Upper lobe of left lung (tissue), 4 donors: Measurements from ENCODE around the gene PLCG2.

ENCODE experiments used
- CTCF ChIP-seq, 6 experiments: fragments of 450-650 bp in 4 of 6; fragments of 200-600 bp in 2 of 6; sonication (generic) in 2 of 6; IDR thresholded peaks; one replicate each; pipeline ENCODE4 v1.5.1; 2016 to 2019; ENCODE audit warnings: antibody characterized with exemption in 6 of 6
- POLR2A ChIP-seq, 4 donors: fragments of 450-650 bp; IDR thresholded peaks; one replicate each; pipeline ENCODE4 v1.5.1; 2016 to 2017; ENCODE audit warnings: antibody characterized with exemption in 4 of 4, mild to moderate bottlenecking in 2 of 4
- POLR2AphosphoS5 ChIP-seq, 2 donors: sonication (generic); formaldehyde crosslinking; IDR thresholded peaks; one replicate each; pipeline ENCODE4 v1.5.1; 2017; ENCODE audit warnings: antibody characterized with exemption in 2 of 2

GRCh38 chr16:81861503-81861902, 82.4 kb downstream of the PLCG2 start:
- TF ChIP-seq POLR2AphosphoS5 (IDR thresholded peaks at IDR 0.05), result no peak
- no peak for TF ChIP-seq POLR2A (IDR thresholded peaks at IDR 0.05)
- TF ChIP-seq CTCF (IDR thresholded peaks at IDR 0.05), result no peak
